Loucy (cell line): ENCODE measurements around the gene ANO2.

Experiments
- H2AFZ ChIP-seq: fragments of 200-600 bp; sonication (generic); 2 replicates; pipeline ENCODE4 v1.6.0; 2016; ENCODE audit warnings: antibody characterized with exemption, mild to moderate bottlenecking, low read length, moderate library complexity
- H3F3A ChIP-seq: fragments of 200-600 bp; 2 replicates; pipeline ENCODE4 v1.6.0; 2016; ENCODE audit warnings: antibody characterized with exemption, low read depth, mild to moderate bottlenecking
- H3K27me3 ChIP-seq: fragments of 200-600 bp; sonication (generic); 2 replicates; pipeline ENCODE4 v1.6.1; 2014; ENCODE audit warnings: low read length, mild to moderate bottlenecking; ENCODE audit not compliant: insufficient read depth, poor library complexity, severe bottlenecking
- H3K36me3 ChIP-seq: fragments of 200-600 bp; sonication (generic); 2 replicates; pipeline ENCODE4 v1.6.1; 2016; ENCODE audit warnings: low read length; ENCODE audit not compliant: insufficient read depth
- H3K4me1 ChIP-seq: fragments of 200-600 bp; sonication (generic); 2 replicates; pipeline ENCODE4 v1.5.1; 2014; ENCODE audit warnings: low read length, mild to moderate bottlenecking; ENCODE audit not compliant: insufficient read depth, poor library complexity, severe bottlenecking
- H3K4me2 ChIP-seq: fragments of 200-600 bp; sonication (generic); 2 replicates; pipeline ENCODE4 v1.6.0; 2014; ENCODE audit warnings: antibody characterized with exemption, low read length, low read depth, mild to moderate bottlenecking; ENCODE audit not compliant: poor library complexity, severe bottlenecking
- H3K4me3 ChIP-seq: fragments of 200-600 bp; sonication (generic); 2 replicates; pipeline ENCODE4 v1.5.1; 2014; ENCODE audit warnings: low read length, mild to moderate bottlenecking, mixed read lengths; ENCODE audit not compliant: poor library complexity, severe bottlenecking
- H3K79me2 ChIP-seq: fragments of 200-600 bp; sonication (generic); 2 replicates; pipeline ENCODE4 v1.6.1; 2014; ENCODE audit warnings: low read length; ENCODE audit not compliant: insufficient read depth
- H3K9ac ChIP-seq: fragments of 200-600 bp; sonication (generic); 2 replicates; pipeline ENCODE4 v1.6.0; 2014; ENCODE audit warnings: mild to moderate bottlenecking, low read depth, low read length, moderate library complexity; ENCODE audit not compliant: poor library complexity, severe bottlenecking
- H3K9me2 ChIP-seq: fragments of 200-600 bp; sonication (generic); replicated peaks from 2 replicates; pipeline ENCODE4 v1.6.1; 2016; ENCODE audit warnings: low read depth, low read length, mixed read lengths
- H3K9me3 ChIP-seq: fragments of 200-600 bp; sonication (generic); 2 replicates; pipeline ENCODE4 v1.6.1; 2014; ENCODE audit warnings: mild to moderate bottlenecking, antibody characterized with exemption, low read length, low read depth; ENCODE audit not compliant: insufficient read depth
- H4K20me1 ChIP-seq: fragments of 200-600 bp; sonication (generic); 2 replicates; pipeline ENCODE4 v1.6.0; 2014; ENCODE audit warnings: antibody characterized with exemption, low read length, mild to moderate bottlenecking; ENCODE audit not compliant: insufficient read depth, poor library complexity, severe bottlenecking
- CTCF ChIP-seq: fragments of 200-600 bp; sonication (generic); conservative IDR thresholded peaks from 2 replicates; pipeline ENCODE4 v1.5.1; 2014; ENCODE audit warnings: mild to moderate bottlenecking, antibody characterized with exemption, low read length
- EZH2phosphoT487 ChIP-seq: fragments of 200-600 bp; IDR thresholded peaks from 2 replicates; pipeline ENCODE4 v1.6.1; 2018; ENCODE audit warnings: antibody characterized with exemption, mild to moderate bottlenecking, moderate library complexity, borderline replicate concordance

ANO2 gene

GRCh38 chr12:5535541-5535940, 409.5 kb downstream of the ANO2 start:
- H3K79me2 ChIP-seq, result no peaks in the 10 kb centered on the region
- no peaks in the 10 kb centered on the region for H3K9me3 ChIP-seq
- no peaks in the 10 kb centered on the region for H3K9me2 ChIP-seq
- no peaks in the 10 kb centered on the region for H3F3A ChIP-seq
- H3K4me1 ChIP-seq, result no peaks in the 10 kb centered on the region
- H2AFZ ChIP-seq, result no peak overlapping the region
- H3K4me2 ChIP-seq, result no peak overlapping the region
- no peak overlapping the region for H3K9ac ChIP-seq
- H3K36me3 ChIP-seq, result no peaks in the 10 kb centered on the region
- TF ChIP-seq EZH2phosphoT487 (no peak), CTCF (no peak)
- H3K4me3 ChIP-seq, result no peak overlapping the region
- no peaks in the 10 kb centered on the region for H4K20me1 ChIP-seq
- peaks cover 22% of the 10 kb centered on the region for H3K27me3 ChIP-seq

DNA sequence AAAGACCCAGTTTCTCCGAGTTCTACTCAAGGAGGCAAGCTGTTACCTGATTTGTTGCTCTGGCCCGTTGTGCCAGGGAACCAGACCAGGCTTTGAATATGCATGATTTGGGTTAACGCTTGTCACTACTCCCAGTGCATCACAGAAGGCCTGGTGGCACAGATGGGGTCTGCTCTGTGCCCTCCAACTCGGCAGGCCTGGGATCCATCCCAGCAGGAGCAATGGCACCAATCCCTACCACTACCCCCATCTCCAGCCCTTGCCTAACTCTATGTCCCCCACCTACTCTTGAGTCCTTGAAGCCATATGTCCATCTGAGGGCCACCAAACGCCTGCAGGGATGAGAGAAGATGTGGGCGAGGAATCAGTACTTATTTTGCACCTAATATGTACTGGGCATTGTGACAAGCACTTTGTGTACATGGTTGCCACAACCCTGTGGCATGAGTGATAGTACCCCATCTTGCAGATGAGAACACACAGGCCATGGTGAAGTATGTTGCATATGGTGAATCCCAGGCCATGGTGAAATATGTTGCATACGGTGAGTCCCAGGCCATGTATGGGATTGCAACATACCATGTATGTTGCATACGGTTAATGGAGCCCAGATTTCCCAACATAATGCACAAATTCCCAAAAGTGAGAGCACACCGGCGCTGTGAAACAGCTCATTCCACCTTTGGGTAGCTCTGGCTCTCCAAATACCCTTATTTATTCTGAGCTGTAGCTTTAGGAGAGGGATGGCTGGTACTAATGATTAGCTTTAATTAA, 410.4 kb downstream of the ANO2 start:
- Histone ChIP-seq H3K9ac (no peak overlapping the region), H2AFZ (no peak overlapping the region), H3K9me3 (no peaks in the 10 kb centered on the region), H3K4me1 (no peaks in the 10 kb centered on the region), H3F3A (no peaks in the 10 kb centered on the region), H3K9me2 (no peaks in the 10 kb centered on the region), H3K27me3 (peaks cover 24% of the 10 kb centered on the region), H3K79me2 (no peaks in the 10 kb centered on the region), H4K20me1 (no peaks in the 10 kb centered on the region), H3K4me3 (no peak overlapping the region), H3K36me3 (no peaks in the 10 kb centered on the region), H3K4me2 (no peak overlapping the region)
- TF ChIP-seq CTCF (no peak), EZH2phosphoT487 (no peak)

- Histone ChIP-seq H3K4me2 (no peak overlapping the region), H3K4me3 (no peak overlapping the region), H3K4me1 (no peaks in the 10 kb centered on the region), H3K27me3 (peaks cover 28% of the 10 kb centered on the region), H4K20me1 (no peaks in the 10 kb centered on the region), H2AFZ (no peak overlapping the region), H3K79me2 (no peaks in the 10 kb centered on the region), H3F3A (no peaks in the 10 kb centered on the region), H3K9me2 (no peaks in the 10 kb centered on the region), H3K9me3 (no peaks in the 10 kb centered on the region), H3K9ac (no peak overlapping the region), H3K36me3 (no peaks in the 10 kb centered on the region)
- TF ChIP-seq CTCF (no peak), EZH2phosphoT487 (no peak)
These were observed 411.7 kb downstream of the ANO2 start for GRCh38 chr12:5533368-5533767.
